Inferior parietal cortex (tissue), 1 donor: ENCODE data around the gene UNC13B.
"Not testable (repeated sequence)": the region's sequence is repeated elsewhere in the genome, so short reads cannot be mapped to it uniquely, and the experiment has no call there.

ENCODE experiments used
- DNase-seq: peaks from one replicate; pipeline ENCODE4 v3.0.0-alpha.2; 2016; ENCODE audit errors: extremely low spot score

Gene UNC13B

GRCh38 chr9:35161713-35162604 is at the start of gene UNC13B:
UNC13B (plus strand) TSS chr9:35162009; CDS start chr9:35162284, 275 bp downstream.
- peak; percentile 85 for DNase-seq

GRCh38 chr9:35112257-35113020 is 49.4 kb upstream of the UNC13B start:
- DNase-seq = no peak

- DNase-seq = peak; percentile 46
These were observed 47.5 kb upstream of the UNC13B start for GRCh38 chr9:35114113-35114839.

GRCh38 chr9:35114840-35115628 is 46.8 kb upstream of the UNC13B start:
- DNase-seq = peak; percentile 4

- peak; percentile 60 for DNase-seq
These were observed 45.9 kb upstream of the UNC13B start, which contains the start of gene ATOSB for GRCh38 chr9:35115680-35116538. ATOSB (minus strand) TSS chr9:35115862; CDS start chr9:35108274, 7,588 bp downstream.

- no peak for DNase-seq
These were observed 45.3 kb upstream of the UNC13B start for GRCh38 chr9:35116539-35116897.

- DNase-seq = peak; percentile 95
These were observed 44.8 kb upstream of the UNC13B start for GRCh38 chr9:35116898-35117551.

GRCh38 chr9:35134920-35135319 is 26.9 kb upstream of the UNC13B start:
- DNase-seq = no peak

- no peak for DNase-seq
These were observed 25.8 kb upstream of the UNC13B start for GRCh38 chr9:35135988-35136387.

- DNase-seq = no peak
These were observed 24.9 kb upstream of the UNC13B start for GRCh38 chr9:35136866-35137265.

GRCh38 chr9:35140093-35140492 is 21.7 kb upstream of the UNC13B start:
- DNase-seq = no peak

- no peak for DNase-seq
These were observed 19.8 kb upstream of the UNC13B start for GRCh38 chr9:35142037-35142436.

- not testable (repeated sequence) for DNase-seq
These were observed 13.8 kb upstream of the UNC13B start for GRCh38 chr9:35147941-35148563.

- no peak for DNase-seq
These were observed 8.9 kb upstream of the UNC13B start for GRCh38 chr9:35152926-35153325.

- DNase-seq = no peak
These were observed 5.0 kb upstream of the UNC13B start for GRCh38 chr9:35156781-35157180.

- not testable (repeated sequence) for DNase-seq
These were observed 4.0 kb upstream of the UNC13B start for GRCh38 chr9:35157836-35158235.

GRCh38 chr9:35158501-35159280 is 3.1 kb upstream of the UNC13B start:
- no peak for DNase-seq

GRCh38 chr9:35162605-35163315 is 951 bp downstream of the UNC13B start:
- peak; percentile 47 for DNase-seq
